Measurements from ENCODE around the gene PGAP6.

The PGAP6 gene

GRCh38 chr16:370979-371514 is 10.7 kb downstream of the PGAP6 start:
- peak overlapping the region; percentile 83 for H3K27ac ChIP-seq
- POLR2A ChIA-PET (ENCODE audit: low non-redundant PET) = no interaction called here
- DNase-seq (ENCODE audit: low spot score) = no peak
- TF ChIP-seq CTCF (conservative IDR thresholded peaks at IDR 0.05; ENCODE audit: low read depth) = no peak
- CTCF ChIA-PET = interaction anchor here (1.6 kb wide), 1 partner anchor 9 kb away, joined by 7 read pairs; no protein-coding TSS in a partner anchor

GRCh38 chr16:370443-370842 is 11.3 kb downstream of the PGAP6 start, which contains the start of gene MRPL28:
Gene MRPL28 (minus strand): TSS chr16:370538. CDS start chr16:370218, 320 bp downstream.
- CTCF ChIA-PET = interaction anchor here (1.6 kb wide), 1 partner anchor 8 kb away, joined by 7 read pairs; no protein-coding TSS in a partner anchor
- DNase-seq (ENCODE audit: low spot score) = peak; percentile 97
- peak within 1 kb of the TSS; percentile 83 for H3K27ac ChIP-seq
- POLR2A ChIA-PET (ENCODE audit: low non-redundant PET) = no interaction called here
- TF ChIP-seq CTCF (conservative IDR thresholded peaks at IDR 0.05; ENCODE audit: low read depth) = no peak

- ChIA-PET CTCF (no interaction called here), POLR2A (ENCODE audit: low non-redundant PET) (no interaction called here)
- DNase-seq (ENCODE audit: low spot score) = no peak
- H3K27ac ChIP-seq = peak overlapping the region; percentile 65
- TF ChIP-seq CTCF (conservative IDR thresholded peaks at IDR 0.05; ENCODE audit: low read depth) = no peak
Observed at GRCh38 chr16:369866-370436, 11.8 kb downstream of the PGAP6 start.

- CTCF ChIA-PET = no interaction called here
- POLR2A ChIA-PET (ENCODE audit: low non-redundant PET) = no interaction called here
- TF ChIP-seq CTCF (conservative IDR thresholded peaks at IDR 0.05; ENCODE audit: low read depth) = no peak
- DNase-seq (ENCODE audit: low spot score) = no peak
- H3K27ac ChIP-seq = peak overlapping the region; percentile 65
Observed at GRCh38 chr16:369275-369865, 12.4 kb downstream of the PGAP6 start.

- no peak for DNase-seq (ENCODE audit: low spot score)
- POLR2A ChIA-PET (ENCODE audit: low non-redundant PET) = no interaction called here
- TF ChIP-seq CTCF (conservative IDR thresholded peaks at IDR 0.05; ENCODE audit: low read depth) = no peak
- peak overlapping the region; percentile 65 for H3K27ac ChIP-seq
- CTCF ChIA-PET = no interaction called here
Observed at GRCh38 chr16:368388-369158, 13.2 kb downstream of the PGAP6 start.

- no peak for TF ChIP-seq CTCF (conservative IDR thresholded peaks at IDR 0.05; ENCODE audit: low read depth)
- no peak for DNase-seq (ENCODE audit: low spot score)
- H3K27ac ChIP-seq = peak overlapping the region; percentile 65
- ChIA-PET POLR2A (ENCODE audit: low non-redundant PET) (no interaction called here), CTCF (no interaction called here)
Observed at GRCh38 chr16:367333-367903, 14.4 kb downstream of the PGAP6 start.

All from RWPE1 (cell line).